Epithelial cell of esophagus (primary cell): Measurements from ENCODE around the gene DOCK9.

ENCODE experiments used
- DNase-seq: peaks from one replicate; pipeline ENCODE4 v3.0.0; 2010; ENCODE audit warnings: low read depth
- H3K4me3 ChIP-seq: 2 replicates; pipeline ENCODE4 v1.5.1; 2011; ENCODE audit warnings: mild to moderate bottlenecking, low read length, control low read depth
- TF ChIP-seq, protein P1 (sequence below): IDR thresholded peaks from 2 replicates; pipeline ENCODE4 v1.5.1; 2011; ENCODE audit warnings: low read depth, mild to moderate bottlenecking, low read length, control low read depth, inconsistent platforms; ENCODE audit not compliant: insufficient read depth; ENCODE audit errors: missing control alignments

DOCK9 gene

DNA sequence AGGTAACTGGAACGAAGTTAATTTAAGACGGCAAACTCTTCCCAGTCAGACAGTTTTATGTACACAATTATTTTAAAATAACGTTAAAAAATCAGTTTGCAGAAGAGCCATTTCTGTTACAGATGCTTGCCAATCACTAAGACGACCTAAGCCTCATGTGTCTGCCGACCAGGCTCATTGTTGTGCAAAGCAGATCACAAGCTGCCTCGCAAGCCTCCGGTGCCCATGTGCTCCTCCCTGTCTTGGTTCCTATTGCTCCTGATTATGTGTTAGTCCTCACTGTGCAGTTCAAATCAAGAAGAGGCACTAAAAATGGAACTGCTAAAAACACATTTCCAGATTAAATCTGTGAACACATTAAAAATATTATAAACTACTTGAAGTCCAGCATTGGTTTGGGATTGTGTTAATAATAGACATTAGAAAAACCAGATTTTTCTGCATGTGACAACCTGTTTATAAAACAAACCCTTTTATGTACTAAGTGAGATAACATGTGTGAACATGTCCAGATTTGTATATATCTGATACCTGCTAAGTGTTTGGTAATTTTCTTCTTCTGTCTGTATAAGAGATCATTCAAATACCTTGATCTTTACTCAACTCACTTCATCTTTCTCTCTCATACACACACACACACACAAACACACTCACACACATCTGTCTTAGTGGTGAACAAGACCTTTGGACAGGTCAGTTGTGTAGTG, 143.5 kb downstream of the DOCK9 start:
- DNase-seq, result peak; percentile 91
- no peak overlapping the region for H3K4me3 ChIP-seq
- TF ChIP-seq, protein P1, sequence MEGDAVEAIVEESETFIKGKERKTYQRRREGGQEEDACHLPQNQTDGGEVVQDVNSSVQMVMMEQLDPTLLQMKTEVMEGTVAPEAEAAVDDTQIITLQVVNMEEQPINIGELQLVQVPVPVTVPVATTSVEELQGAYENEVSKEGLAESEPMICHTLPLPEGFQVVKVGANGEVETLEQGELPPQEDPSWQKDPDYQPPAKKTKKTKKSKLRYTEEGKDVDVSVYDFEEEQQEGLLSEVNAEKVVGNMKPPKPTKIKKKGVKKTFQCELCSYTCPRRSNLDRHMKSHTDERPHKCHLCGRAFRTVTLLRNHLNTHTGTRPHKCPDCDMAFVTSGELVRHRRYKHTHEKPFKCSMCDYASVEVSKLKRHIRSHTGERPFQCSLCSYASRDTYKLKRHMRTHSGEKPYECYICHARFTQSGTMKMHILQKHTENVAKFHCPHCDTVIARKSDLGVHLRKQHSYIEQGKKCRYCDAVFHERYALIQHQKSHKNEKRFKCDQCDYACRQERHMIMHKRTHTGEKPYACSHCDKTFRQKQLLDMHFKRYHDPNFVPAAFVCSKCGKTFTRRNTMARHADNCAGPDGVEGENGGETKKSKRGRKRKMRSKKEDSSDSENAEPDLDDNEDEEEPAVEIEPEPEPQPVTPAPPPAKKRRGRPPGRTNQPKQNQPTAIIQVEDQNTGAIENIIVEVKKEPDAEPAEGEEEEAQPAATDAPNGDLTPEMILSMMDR, result no peak

DNA sequence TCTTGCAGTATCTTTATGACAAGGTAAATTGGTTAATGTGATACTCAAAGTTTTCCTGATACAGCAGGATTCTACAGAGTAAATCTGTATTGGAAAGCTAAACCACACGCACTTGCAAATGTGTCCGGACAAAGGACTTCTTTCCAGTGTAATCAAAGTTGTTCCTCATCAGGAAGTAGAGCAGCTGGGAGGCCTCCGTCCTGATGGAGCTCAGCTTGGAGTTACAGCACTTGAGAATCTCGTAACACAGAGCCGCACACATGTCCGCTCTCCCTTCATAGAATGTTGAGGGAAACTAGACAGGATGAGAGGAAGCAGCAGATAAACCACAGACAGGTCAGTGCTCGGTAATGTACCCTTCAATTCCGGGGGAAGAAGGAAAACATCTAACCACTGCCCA, 146.6 kb downstream of the DOCK9 start:
- H3K4me3 ChIP-seq, result no peak overlapping the region
- TF ChIP-seq, protein P1, result no peak
- no peak for DNase-seq

DNA sequence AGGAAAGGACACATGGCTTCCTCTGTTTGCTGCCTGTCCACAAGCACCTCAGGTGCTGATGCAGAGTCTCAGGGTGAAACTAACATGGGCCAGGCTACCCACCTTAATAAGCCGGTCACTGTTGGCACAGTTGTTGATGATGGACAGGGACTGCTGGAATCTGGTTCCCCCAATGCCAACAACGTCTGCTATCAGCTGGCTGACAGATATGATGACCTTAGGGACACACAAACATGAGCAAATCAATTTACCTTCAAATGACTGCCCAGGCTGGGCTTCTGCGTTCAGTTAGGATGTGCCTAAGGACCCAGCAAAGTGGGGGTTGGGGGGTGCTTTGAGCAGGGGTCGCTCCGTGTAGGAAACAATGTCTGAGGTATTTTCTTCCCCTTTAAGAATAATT, 148.3 kb downstream of the DOCK9 start:
- DNase-seq, result no peak
- TF ChIP-seq, protein P1, result no peak
- no peak overlapping the region for H3K4me3 ChIP-seq

DNA sequence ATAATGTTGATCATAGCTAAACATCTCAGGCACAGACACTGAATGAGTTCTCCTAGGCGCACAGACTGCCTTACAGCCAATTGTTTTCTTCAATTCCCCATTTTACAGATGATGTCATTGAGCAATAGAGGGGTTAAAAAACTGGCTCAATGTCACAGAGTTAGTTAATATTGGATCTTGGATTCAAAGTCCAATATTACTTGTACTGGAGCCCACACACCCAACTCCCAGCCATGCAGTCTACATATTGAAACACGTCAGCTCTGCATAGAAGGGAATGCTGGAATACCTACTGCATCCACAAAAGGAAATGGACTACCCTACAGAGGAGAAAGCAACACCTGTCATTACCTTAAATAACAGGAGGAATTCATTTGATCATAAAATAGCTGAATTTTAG, 149.2 kb downstream of the DOCK9 start:
- no peak for DNase-seq
- no peak overlapping the region for H3K4me3 ChIP-seq
- TF ChIP-seq, protein P1, result no peak

DNA sequence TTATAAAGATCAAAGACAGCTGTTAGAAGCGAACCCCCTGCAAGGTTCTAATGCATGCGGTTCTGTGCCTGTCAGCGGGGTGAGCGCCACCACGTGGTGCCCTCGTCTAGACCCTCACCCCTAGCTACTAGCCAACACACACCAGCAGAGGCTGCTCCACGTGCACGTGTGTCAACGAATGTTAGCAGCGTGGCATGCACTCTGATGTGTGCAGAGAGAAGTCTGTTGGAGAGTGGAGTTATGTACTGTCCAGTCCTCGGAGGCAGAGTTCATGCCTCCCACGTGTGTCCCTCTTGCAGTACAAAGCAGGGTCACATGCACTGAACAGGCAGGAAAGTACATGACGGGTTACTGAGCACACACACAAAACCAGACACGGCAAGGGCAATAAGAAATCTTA, 150.4 kb downstream of the DOCK9 start:
- no peak overlapping the region for H3K4me3 ChIP-seq
- DNase-seq, result no peak
- TF ChIP-seq, protein P1, result no peak

DNA sequence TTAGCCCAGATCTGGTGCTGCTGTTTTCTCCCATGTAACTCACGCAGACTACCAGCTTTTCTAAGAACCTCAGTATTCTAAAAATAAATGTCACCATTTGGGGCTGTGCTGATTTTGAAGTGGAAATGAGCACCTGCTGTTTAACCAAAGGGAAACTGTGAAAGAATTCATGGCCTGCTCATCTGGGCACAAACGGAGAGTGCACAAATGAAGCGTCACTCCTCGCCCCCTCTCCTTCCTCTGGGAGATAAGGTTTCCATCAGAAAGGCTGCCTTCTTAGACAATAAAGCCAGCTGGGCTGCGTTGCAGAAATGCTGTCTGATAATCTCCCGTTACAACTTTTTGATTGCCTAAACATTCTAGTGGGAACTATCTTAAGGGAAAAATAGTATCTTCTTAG, 151.7 kb downstream of the DOCK9 start:
- TF ChIP-seq, protein P1, result no peak
- DNase-seq, result no peak

DNA sequence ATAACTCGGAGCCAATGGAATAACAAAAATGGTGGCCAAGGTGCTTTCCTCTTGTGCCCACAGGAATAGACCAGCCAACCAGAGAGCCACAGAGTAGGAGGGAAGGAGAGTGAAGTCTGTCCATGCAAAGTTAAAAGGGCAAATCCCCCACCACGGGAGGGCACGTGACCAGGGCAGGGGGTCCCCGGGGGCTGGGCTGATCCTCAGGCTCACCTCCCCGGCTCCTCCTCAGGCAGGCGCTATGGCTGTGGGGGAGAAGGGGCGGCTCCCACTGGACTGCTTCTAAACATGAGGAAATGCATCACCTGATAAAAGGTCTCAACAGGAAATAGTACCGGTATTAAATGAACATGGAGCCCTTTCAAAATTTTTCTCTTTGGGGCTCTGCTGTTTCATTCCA, 152.2 kb downstream of the DOCK9 start:
- TF ChIP-seq, protein P1, result no peak
- no peak for DNase-seq
- H3K4me3 ChIP-seq, result no peak overlapping the region

More for the DNA sequence above, 151.7 kb downstream of the DOCK9 start:
- no peak overlapping the region for H3K4me3 ChIP-seq
